ENCODE results near the gene PLAC9.

Gene PLAC9

DNA sequence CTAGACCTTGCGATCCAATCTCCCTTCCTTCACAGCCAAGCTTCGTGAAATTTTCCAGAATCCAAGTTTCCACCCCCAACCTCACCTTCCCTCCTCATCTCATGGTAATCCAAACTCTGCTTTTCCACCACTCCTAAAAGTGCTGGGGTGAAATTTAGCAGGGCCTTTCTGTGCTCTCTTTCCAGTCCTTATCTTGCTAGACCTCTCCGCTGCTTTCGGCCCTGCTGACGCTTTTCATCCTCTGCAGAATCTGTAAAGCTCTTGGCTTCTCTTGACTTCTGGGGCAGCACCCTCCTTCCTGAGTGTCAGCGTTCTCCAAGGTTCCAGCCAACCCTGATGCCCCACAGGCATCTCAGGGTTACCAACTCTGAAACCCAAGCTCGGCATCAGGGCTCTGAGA, 7.7 kb downstream of the PLAC9 start:
- DNase-seq: no peak

DNA sequence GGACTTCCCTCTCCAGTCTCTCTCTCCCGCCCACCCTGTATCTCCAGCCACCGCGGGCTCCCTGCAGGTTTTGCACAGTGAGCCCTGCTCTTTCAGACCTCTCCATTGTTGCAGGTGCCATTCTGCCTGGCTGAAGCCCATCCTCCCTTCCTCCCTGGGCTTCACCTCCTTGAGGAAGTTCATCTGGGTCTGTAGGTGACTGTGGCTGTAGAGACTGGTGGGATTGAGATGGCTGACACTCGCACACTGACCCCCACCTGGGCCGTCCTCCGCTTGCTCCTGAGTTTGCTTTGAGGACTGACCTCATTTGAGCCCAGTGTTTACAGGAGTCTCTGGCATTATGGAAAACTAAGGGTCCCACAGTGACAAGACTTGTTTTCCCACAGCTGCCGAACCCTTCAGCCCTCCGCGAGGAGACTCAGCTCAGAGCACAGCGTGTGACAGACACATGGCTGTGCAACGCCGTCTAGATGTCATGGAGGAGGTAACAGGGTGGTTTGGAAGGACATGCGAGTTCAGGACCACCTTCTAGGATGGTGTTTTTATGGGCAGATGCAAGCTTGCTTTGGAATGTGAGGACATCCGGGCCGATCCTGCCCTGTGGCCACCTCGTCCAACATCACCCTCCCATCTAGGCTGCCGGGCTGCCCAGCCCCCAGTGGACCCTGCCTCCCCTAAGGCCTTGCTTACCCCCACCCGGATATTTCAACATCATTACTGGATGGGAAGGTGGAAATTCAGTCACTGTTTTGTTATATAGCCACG, 9.3 kb downstream of the PLAC9 start:
- DNase-seq: no peak

GRCh38 chr10:80144067-80144695, 11.7 kb downstream of the PLAC9 start:
- DNase-seq: peak; percentile 91

DNA sequence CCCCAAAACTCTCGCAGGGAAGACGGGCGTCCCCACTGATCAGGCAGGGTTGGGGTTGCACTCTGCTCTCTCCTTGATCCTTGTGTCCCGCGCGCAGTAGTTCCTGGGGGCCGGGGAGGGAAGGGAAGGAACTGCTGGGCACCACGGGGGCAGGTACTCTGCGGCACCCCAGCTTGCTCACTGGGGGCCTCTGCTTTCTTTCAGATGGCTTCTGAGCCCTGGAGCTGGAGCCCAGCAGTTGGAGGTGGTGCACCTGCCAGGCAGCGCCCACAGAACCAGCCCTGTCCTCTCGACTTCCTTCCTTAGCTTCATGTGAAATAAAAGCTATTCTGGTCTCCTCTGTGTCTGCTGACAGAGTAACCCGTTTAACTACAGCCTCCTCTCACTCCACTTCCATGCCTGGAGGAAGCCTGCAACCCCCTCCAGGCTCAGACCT, 12.2 kb downstream of the PLAC9 start:
- peak; percentile 62 for DNase-seq

DNA sequence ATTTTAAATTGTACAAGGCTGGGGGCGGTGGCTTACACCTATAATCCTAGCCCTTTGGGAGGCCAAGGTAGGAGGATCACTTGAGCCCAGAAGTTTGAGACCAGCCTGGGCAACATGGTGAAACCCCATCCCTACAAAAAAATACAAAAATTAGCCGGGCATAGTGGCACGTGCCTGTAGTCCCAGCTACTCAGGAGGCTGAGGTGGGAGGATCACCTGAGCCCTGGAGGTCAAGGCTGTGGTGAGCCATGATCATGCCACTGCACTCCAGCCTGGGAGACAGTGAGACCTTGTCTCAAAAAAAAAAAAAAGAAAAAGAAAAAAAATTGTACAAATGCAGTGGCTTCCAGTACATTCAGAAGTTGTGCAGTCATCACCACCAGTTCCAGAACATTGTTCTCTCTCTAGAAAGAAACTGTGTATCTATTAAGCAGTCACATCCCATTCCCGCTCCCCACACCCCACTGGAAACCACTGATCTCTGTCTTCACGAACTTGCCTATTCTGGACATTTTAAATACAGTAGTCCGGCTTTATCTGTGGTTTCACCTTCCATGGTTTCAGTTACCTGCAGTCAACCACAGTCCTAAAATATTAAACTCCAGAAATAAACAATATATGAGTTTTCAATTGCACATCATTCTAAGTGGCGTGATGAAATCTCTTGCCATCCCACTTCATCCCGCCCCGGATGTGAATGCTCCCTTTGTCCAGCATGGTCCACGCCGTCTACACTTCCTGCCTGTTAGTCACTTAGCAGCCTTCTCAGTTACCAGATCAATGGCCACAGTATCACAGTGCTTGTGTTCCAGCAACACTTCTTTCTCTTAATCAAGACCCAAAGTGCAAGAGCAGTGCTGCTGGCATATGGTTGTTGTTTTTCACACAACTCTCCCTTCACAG, 13.1 kb downstream of the PLAC9 start:
- DNase-seq: peak; percentile 61

DNA sequence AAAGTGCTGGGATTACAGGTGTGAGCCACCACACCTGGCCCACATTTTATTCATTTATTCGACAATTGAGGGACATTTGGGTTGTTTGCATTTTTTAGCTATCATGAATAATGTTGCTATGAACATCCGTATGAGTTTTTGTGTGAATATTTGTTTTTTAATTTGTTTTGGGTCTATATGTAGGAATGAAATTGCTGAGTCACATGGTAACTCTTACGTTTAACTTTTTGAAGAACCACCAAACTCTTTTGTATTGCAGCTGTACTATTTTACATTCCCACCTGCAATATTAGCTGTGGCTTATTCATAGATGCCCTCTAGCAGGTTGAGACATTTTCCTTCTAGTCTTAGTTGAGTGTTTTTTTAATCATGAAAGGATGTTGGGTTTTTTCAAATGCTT, 14.4 kb downstream of the PLAC9 start:
- no peak for DNase-seq

DNA sequence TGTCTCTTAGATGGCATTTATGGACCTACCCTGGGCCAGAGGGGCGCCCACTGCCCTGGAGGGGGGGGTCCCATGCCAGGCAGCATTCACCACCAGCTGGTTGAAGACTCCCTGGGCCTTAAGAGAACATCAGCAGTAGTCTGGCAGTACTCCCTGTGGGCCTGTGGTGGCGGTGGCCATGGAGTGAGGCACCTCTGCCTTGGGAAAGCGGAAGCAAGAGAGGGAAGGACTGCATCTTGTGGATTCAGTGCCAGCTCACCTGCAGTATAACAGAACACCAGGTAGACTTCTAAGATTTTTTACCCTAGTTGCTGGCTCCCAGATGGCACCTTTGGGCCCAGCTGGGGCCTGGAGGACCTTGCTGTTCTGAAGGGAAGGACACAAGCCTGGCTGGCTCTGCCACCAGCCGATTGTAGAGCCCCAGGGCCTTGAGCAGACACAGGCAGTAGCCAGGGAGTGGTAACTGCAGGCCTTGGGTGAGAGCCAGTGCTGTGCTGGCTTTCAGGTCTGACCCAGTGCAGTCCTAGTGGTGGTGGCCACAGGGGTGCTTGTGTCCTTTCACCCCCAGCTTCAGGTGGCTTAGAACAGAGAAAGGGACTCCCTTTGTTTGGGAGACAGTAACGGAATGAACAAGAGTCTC, 15.8 kb downstream of the PLAC9 start:
- DNase-seq: no peak

- DNase-seq: no peak
These were observed 16.6 kb downstream of the PLAC9 start for GRCh38 chr10:80149123-80149522.

DNA sequence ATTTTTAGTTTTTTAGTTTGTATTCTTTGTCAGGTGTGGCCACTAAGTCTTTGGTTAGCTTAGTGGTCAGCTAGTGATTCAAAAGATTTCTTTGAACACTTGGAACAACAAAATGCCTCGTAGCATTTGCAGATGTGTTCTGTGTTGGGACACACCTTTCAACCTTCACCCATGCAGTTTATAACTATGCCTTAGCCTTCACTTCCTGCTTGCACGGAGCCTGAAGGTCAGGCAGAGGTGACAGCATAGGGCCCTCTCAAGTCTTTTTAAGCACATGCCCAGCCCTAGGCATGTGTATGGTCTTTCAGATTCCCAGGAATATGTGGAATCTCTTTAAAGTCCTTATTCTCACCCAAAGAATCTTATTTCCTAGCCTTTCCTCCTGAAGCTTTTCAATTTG, 17.6 kb downstream of the PLAC9 start:
- no peak for DNase-seq

DNA sequence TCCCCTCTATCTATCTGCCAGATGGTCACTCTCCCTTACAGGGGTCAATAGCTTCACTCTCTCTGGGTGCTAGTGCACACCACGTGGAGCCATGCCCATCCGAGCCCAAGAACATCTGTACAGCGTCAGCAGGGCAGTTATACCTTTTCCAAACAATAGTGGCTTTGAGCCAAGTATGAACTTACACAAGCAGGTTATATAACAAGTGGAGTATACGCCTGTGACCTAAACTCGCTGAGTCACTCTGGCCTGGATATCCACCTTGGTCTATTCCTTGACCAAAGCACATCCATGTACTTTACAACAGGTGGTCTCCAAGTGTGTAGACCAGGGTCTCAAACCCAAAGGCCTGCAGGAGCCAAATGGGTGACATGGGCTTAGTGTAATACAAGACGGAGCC, 20.3 kb downstream of the PLAC9 start:
- DNase-seq: peak; percentile 29

DNA sequence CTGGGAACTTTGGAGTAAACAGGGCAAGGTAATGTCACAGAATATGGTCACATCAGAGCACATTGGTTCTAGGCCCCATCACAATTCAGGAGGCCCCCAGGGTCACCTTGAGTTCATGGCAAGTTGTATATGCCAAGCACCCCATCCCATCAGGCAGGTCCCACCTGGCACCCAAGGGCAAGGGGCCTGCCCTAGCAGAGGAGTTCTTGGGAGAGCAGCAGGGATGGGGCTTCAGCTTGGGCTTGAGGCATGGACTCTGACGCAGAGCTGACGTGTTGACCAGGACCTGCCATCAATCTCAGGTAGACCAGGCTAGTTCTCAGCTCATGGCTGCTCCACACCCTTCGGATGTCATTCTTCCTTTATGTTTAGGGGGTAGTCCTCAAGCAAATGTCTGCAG, 20.9 kb downstream of the PLAC9 start:
- no peak for DNase-seq

GRCh38 chr10:80154626-80154977, 22.1 kb downstream of the PLAC9 start:
- no peak for DNase-seq

GRCh38 chr10:80154978-80155695, 22.6 kb downstream of the PLAC9 start:
- DNase-seq: no peak

DNA sequence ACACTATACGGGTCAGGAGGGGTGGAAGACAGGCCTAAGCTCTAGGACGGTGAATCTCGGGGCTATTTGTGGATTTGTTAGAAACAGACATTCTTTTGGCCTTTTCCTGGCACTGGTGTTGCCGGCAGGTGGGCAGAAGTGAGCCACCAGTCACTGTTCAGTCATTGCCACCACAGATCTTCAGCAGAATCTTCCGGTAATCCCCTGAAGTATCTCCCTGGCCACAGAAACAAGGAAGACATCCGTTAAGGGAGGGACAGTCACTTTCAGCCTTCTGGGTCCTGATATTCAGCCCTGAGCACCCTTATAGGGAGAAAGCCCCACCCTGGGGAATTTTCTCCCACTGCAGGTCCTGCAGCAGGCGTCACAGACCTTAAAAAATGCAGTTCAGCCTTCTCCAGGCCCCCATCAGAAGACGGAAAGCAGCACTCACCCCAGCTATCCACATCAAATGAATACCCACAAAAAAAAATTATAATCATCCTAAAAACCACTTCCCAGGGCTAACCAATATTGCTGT, 23.2 kb downstream of the PLAC9 start:
- no peak for DNase-seq

DNA sequence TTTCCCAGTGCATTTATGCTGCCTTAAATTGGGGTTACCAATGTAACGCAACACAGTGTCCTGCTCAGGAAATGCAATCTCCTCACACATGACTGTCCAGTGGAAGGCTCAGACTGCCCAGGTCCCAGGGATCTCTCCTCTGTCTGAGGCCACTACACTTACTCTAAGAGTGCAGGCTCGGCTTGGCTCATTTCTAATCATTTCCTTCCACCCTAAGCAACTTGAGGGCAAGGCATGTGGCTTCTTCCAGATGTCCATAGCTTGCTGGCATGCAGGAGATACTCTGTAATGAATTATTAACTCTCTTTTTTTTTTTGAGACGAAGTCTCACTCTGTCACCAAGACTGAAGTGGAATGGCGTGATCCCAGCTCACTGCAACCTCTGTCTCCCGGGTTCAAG, 23.7 kb downstream of the PLAC9 start:
- no peak for DNase-seq

GRCh38 chr10:80157561-80157960, 25.0 kb downstream of the PLAC9 start:
- no peak for DNase-seq

DNA sequence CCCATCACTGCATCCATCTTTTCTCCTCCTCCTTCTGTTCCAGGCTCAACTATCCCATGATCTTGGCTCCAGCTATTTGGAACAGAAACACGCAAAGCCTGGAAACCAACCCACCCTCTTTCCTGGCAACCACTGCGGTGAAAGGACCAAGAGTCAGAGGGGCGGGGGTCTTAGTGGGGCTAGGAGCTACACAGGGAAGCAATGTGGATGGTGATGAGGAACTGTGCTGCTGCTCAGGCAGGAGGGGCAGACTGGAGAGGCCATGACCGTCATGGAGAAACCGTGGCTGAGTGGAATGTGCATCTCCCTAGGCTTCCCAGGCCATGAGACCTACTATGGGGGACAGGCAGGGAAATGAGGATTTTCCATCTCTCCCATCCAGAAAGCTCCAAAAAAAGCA, 25.6 kb downstream of the PLAC9 start:
- no peak for DNase-seq

DNA sequence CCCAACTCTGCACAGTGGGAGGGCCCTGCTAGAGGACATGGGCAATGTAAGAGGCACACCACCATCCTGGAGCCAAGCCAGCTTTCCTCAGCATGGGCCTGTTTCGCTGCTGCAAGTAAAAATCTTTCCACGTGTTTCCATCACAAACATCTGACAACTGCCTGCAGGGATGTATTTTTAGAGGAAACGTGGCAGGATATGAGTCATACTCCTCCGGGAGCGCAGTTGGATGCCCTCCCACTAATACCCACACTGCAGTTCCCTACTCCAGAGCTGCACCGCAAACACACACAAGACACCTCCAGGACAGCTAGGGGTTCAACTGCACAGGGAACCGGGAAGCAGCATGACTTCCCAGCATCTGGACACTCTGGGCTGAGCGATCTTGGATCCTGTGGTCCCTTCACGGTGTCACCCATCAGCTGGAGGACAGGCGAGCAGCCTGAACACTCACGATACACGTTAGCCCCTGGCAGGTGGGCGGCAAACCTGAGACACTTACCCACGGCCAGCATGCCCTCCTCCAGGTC, 26.1 kb downstream of the PLAC9 start:
- DNase-seq: peak; percentile 93

- DNase-seq: peak; percentile 26
These were observed 26.8 kb downstream of the PLAC9 start for GRCh38 chr10:80159166-80159873.

DNA sequence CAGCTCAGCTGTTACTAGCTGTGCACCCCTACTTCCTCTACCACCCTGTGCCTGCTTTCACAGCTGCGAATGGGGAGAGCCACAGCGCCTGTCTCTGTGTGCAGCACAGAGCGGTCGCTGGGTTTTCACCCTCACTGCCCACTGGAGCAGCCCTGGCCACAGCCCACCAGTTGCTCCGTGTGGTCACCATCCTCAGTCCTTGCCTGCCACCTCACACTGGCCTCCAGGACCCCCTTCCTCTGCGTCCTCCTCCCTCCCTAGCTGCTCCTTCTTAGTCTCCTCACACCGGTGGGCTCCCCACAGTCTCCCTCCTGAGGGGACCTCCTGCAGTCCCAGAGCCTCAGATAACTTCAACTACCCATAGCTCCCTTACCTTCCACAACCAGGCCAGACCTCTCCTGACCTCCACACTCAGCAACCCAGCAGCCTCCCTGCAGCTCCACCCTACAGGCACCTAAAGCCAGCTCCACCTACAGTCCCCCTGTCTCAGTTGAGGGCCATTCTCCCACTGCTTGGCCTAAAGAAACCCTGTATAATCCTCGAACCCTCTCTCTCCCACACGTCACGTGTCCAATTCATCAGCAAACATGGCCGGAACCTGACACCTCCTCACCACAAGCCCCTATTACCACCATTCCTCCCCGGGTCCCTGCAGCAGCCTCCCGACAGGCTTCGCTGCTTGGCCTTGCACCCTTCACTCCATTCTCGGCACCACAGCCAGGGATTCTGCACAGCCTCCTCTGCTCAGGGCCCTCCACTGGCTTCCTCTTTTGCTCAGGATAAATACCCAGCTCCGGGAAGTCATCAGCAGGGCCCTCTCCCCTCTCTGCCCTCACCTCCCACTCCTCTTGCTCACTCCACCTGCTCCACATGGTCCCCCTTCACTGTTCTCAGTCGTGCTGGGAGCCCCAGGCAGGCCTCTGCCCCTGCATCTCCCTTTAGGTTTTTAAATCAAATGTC, 28.1 kb downstream of the PLAC9 start:
- no peak for DNase-seq

Data from DMS53 (cell line).